Chondrocyte (in vitro differentiated cells): ENCODE data around the gene C21orf58. TPM values are rescaled to one million over a fixed set of nuclear protein-coding genes. Genes with fewer than 3 reads are reported as not detected.

Experiments
- DNase-seq: peaks from one replicate; pipeline ENCODE4 v3.0.0; 2021; ENCODE audit warnings: mixed read lengths, low spot score
- H3K27ac Mint-ChIP-seq: one replicate; pipeline ENCODE4 v1.8.0; 2021; ENCODE audit warnings: mild to moderate bottlenecking, moderate library complexity, mixed read lengths; ENCODE audit not compliant: unreplicated experiment
- H3K27me3 Mint-ChIP-seq: 2 replicates; pipeline ENCODE4 v1.8.0; 2021; ENCODE audit warnings: low read depth, mixed read lengths
- H3K36me3 Mint-ChIP-seq: 2 replicates; pipeline ENCODE4 v1.8.0; 2021; ENCODE audit warnings: low read depth, mixed read lengths
- H3K4me1 Mint-ChIP-seq: 2 replicates; pipeline ENCODE4 v1.8.0; 2021; ENCODE audit warnings: low read depth, mild to moderate bottlenecking, mixed read lengths
- H3K4me3 Mint-ChIP-seq: one replicate; pipeline ENCODE4 v1.8.0; 2021; ENCODE audit warnings: mild to moderate bottlenecking, moderate library complexity, mixed read lengths; ENCODE audit not compliant: unreplicated experiment
- H3K9me3 Mint-ChIP-seq: 2 replicates; pipeline ENCODE4 v1.8.0; 2021; ENCODE audit warnings: low read depth, mixed read lengths
- CTCF ChIP-seq: fragments of 200-600 bp; sonication (generic); IDR thresholded peaks from 2 replicates; pipeline ENCODE4 v1.5.0; 2021; ENCODE audit warnings: antibody characterized with exemption, mild to moderate bottlenecking, moderate library complexity
- total RNA-seq: library from RNA; stranded (reverse); gene quantifications from 3 replicates; pipeline ENCODE4 v1.2.1, GENCODE V29; 2021

C21orf58 gene
- total RNA-seq, 1 donor from 2014 or later: 5.6 TPM

GRCh38 chr21:46294647-46295176, 29.0 kb downstream of the C21orf58 start:
- DNase-seq: no peak
- H3K27me3 Mint-ChIP-seq: no peaks in the 10 kb centered on the region
- peaks cover 1% of the 10 kb centered on the region for H3K36me3 Mint-ChIP-seq
- no peak overlapping the region for H3K4me3 Mint-ChIP-seq
- H3K9me3 Mint-ChIP-seq: no peaks in the 10 kb centered on the region
- H3K27ac Mint-ChIP-seq: peak overlapping the region; percentile 82
- TF ChIP-seq CTCF: no peak
- H3K4me1 Mint-ChIP-seq: peaks cover 14% of the 10 kb centered on the region

GRCh38 chr21:46291561-46291960, 32.1 kb downstream of the C21orf58 start:
- DNase-seq: no peak
- TF ChIP-seq CTCF: no peak
- no peak overlapping the region for H3K27ac Mint-ChIP-seq
- no peaks in the 10 kb centered on the region for H3K9me3 Mint-ChIP-seq
- H3K27me3 Mint-ChIP-seq: no peaks in the 10 kb centered on the region
- peaks cover 27% of the 10 kb centered on the region for H3K4me1 Mint-ChIP-seq
- H3K4me3 Mint-ChIP-seq: no peak overlapping the region
- peaks cover 4% of the 10 kb centered on the region for H3K36me3 Mint-ChIP-seq

GRCh38 chr21:46289655-46290179, 34.0 kb downstream of the C21orf58 start:
- Mint-ChIP-seq H3K36me3 (peaks cover 4% of the 10 kb centered on the region), H3K27me3 (no peaks in the 10 kb centered on the region), H3K4me1 (peaks cover 22% of the 10 kb centered on the region), H3K9me3 (no peaks in the 10 kb centered on the region), H3K27ac (no peak overlapping the region), H3K4me3 (no peak overlapping the region)
- no peak for DNase-seq
- no peak for TF ChIP-seq CTCF

- H3K4me3 Mint-ChIP-seq: peak overlapping the region; percentile 92
- no peak overlapping the region for H3K27ac Mint-ChIP-seq
- TF ChIP-seq CTCF: no peak
- DNase-seq: no peak
- peaks cover 40% of the 10 kb centered on the region for H3K4me1 Mint-ChIP-seq
- no peaks in the 10 kb centered on the region for H3K27me3 Mint-ChIP-seq
- H3K9me3 Mint-ChIP-seq: no peaks in the 10 kb centered on the region
- peaks cover 12% of the 10 kb centered on the region for H3K36me3 Mint-ChIP-seq
Measured at GRCh38 chr21:46287541-46287940, 36.1 kb downstream of the C21orf58 start.

GRCh38 chr21:46286648-46287002, 37.0 kb downstream of the C21orf58 start:
- no peak for TF ChIP-seq CTCF
- H3K4me3 Mint-ChIP-seq: peak overlapping the region; percentile 92

More at GRCh38 chr21:46286648-46287002, 37.0 kb downstream of the C21orf58 start:
- Mint-ChIP-seq H3K27ac (peak overlapping the region; percentile 95), H3K36me3 (peaks cover 12% of the 10 kb centered on the region), H3K9me3 (no peaks in the 10 kb centered on the region), H3K4me1 (peaks cover 48% of the 10 kb centered on the region), H3K27me3 (no peaks in the 10 kb centered on the region)
- no peak for DNase-seq
